Subcutaneous adipose tissue (tissue), 4 donors: ENCODE results near the gene SUMO2. TPM values are rescaled to one million over a fixed set of nuclear protein-coding genes. Genes with fewer than 3 reads are reported as not detected.

Experiments
- small RNA-seq: library from RNA; depleted of rRNA; stranded (forward); fragments of <200 nt; gene quantifications from one replicate; pipeline ENCODE3, GENCODE V24; 2016
- total RNA-seq, 4 donors: library from RNA; depleted of rRNA; stranded (reverse); fragments of >200 nt; gene quantifications; one replicate each; pipeline ENCODE4 v1.1.0, GENCODE V29; 2016

SUMO2 gene
- total RNA-seq, 4 donors from 2014 or later, result 41.1 to 77.0 (median 69.2) TPM

Small RNAs within 50 kb of the gene (small RNA-seq; reads per million reads assigned to genes)
- gene RF00019, result 0.49 reads per million

Other genes with a start within 250 kb of the SUMO2 start
- gene OTOP3, start 247.1 kb downstream of the SUMO2 start, total RNA-seq, result not detected
- gene HID1, start 210.2 kb downstream of the SUMO2 start, total RNA-seq, result 10 to 100 TPM in 1 of 4 donors, 1 to 10 TPM in 3; 3.2 to 16.6 (median 3.6) TPM
- 1 to 10 TPM; 5.1 to 8.5 (median 5.9) TPM for gene CDR2L, start 195.3 kb downstream of the SUMO2 start, total RNA-seq
- gene MRPL58, start 170.3 kb downstream of the SUMO2 start, total RNA-seq, result 10 to 100 TPM; 34.8 to 53.5 (median 45.1) TPM
- gene ATP5PD, start 136.0 kb downstream of the SUMO2 start, total RNA-seq, result 100 to 1,000 TPM; 236 to 509 (median 283) TPM
- gene KCTD2, start 135.7 kb downstream of the SUMO2 start, total RNA-seq, result 10 to 100 TPM; 18.9 to 30.8 (median 24.2) TPM
- 10 to 100 TPM; 11.7 to 30.0 (median 13.2) TPM for gene SLC16A5, start 95.0 kb downstream of the SUMO2 start, total RNA-seq
- gene ARMC7, start 73.0 kb downstream of the SUMO2 start, total RNA-seq, result 1 to 10 TPM; 3.1 to 7.0 (median 6.1) TPM
- 10 to 100 TPM; 35.4 to 92.3 (median 69.9) TPM for gene NT5C, start 51.2 kb downstream of the SUMO2 start, total RNA-seq
- 10 to 100 TPM; 18.7 to 41.1 (median 22.8) TPM for gene JPT1, start 28.4 kb downstream of the SUMO2 start, total RNA-seq
- 10 to 100 TPM; 28.9 to 48.8 (median 41.0) TPM for gene NUP85, start 22.7 kb upstream of the SUMO2 start, total RNA-seq
- gene GGA3, start 78.6 kb upstream of the SUMO2 start, total RNA-seq, result 10 to 100 TPM; 21.5 to 36.0 (median 25.0) TPM
- gene MRPS7, start 78.9 kb upstream of the SUMO2 start, total RNA-seq, result 10 to 100 TPM; 25.7 to 42.8 (median 38.5) TPM
- 10 to 100 TPM; 14.3 to 44.2 (median 31.1) TPM for gene MIF4GD, start 88.3 kb upstream of the SUMO2 start, total RNA-seq
- gene SLC25A19, start 106.5 kb upstream of the SUMO2 start, total RNA-seq, result 10 to 100 TPM in 3 of 4 donors, 1 to 10 TPM in 1; 8.4 to 18.5 (median 14.3) TPM
- gene GRB2, start 222.7 kb upstream of the SUMO2 start, total RNA-seq, result 100 to 1,000 TPM in 2 of 4 donors, 10 to 100 TPM in 2; 69.3 to 133 (median 114) TPM